Keratinocyte (primary cell): ENCODE results near the gene ADAM12.

Experiments used
- EZH2 ChIP-seq: IDR thresholded peaks from one replicate; pipeline ENCODE4 v1.6.1; 2012; ENCODE audit warnings: inconsistent platforms, mild to moderate bottlenecking, low read length, moderate library complexity
- TF ChIP-seq, protein P1 (sequence below), 3 experiments: IDR thresholded peaks in 1 of 3; conservative IDR thresholded peaks in 1 of 3; optimal IDR thresholded peaks in 1 of 3; 2 replicates in 2 of 3; 3 replicates in 1 of 3; pipeline versions ENCODE3 to v1.5.1; 2011; ENCODE audit warnings: low read length in 3 of 3, mild to moderate bottlenecking in 3 of 3, moderate library complexity in 2 of 3, control low read depth in 1 of 3, inconsistent platforms in 1 of 3; ENCODE audit not compliant: insufficient read depth in 2 of 3; ENCODE audit errors: extremely low read depth in 1 of 3

DNA sequence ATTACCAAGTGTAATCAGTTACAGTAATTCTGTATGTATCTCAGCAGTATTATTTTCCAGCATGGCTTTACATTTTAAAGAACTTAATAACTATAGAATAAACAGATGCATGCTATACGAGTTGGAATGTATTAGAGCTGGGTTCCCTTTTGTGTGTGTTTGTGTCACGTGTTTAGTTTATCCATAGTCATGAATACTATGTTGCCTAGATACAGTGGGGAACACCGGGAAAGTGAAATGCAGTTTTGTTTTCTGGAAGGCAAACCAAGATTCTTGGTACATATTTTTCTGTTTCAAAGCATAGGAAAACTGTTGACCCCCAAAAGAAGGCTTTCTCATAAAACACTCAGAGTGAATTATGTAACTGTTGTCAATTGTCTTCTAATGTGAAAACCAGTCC is 372.9 kb downstream of the ADAM12 start:
- TF ChIP-seq, protein P1, sequence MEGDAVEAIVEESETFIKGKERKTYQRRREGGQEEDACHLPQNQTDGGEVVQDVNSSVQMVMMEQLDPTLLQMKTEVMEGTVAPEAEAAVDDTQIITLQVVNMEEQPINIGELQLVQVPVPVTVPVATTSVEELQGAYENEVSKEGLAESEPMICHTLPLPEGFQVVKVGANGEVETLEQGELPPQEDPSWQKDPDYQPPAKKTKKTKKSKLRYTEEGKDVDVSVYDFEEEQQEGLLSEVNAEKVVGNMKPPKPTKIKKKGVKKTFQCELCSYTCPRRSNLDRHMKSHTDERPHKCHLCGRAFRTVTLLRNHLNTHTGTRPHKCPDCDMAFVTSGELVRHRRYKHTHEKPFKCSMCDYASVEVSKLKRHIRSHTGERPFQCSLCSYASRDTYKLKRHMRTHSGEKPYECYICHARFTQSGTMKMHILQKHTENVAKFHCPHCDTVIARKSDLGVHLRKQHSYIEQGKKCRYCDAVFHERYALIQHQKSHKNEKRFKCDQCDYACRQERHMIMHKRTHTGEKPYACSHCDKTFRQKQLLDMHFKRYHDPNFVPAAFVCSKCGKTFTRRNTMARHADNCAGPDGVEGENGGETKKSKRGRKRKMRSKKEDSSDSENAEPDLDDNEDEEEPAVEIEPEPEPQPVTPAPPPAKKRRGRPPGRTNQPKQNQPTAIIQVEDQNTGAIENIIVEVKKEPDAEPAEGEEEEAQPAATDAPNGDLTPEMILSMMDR (optimal IDR thresholded peaks at IDR 0.05 in 1 of 3, IDR thresholded peaks at IDR 0.05 in 1 of 3, conservative IDR thresholded peaks at IDR 0.05 in 1 of 3; ENCODE audit: extremely low read depth in 1 of 3, insufficient read depth in 2 of 3, low read length in 3 of 3): no peak
- TF ChIP-seq EZH2: no peak
